ENCODE data around the gene EVA1B.

EVA1B gene

GRCh38 chr1:36320291-36320761 lies 3.1 kb downstream of the EVA1B start:
- no peak for DNase-seq (ENCODE audit: low read depth in 2 of 2)

GRCh38 chr1:36309397-36309796 lies 14.0 kb downstream of the EVA1B start:
- DNase-seq (ENCODE audit: low read depth in 2 of 2): no peak

- DNase-seq (ENCODE audit: low read depth in 2 of 2): no peak
Measured at GRCh38 chr1:36307601-36308330, 15.7 kb downstream of the EVA1B start.

GRCh38 chr1:36306902-36307456 lies 16.5 kb downstream of the EVA1B start:
- DNase-seq (ENCODE audit: low read depth in 2 of 2): peak; percentile 88 to 93

GRCh38 chr1:36306210-36306901 lies 17.1 kb downstream of the EVA1B start, which contains the start of gene SH3D21:
Gene SH3D21, plus strand, starts transcription at chr1:36306368. Its CDS starts 53 bp downstream, at chr1:36306421.
- DNase-seq (ENCODE audit: low read depth in 2 of 2): no peak

- DNase-seq (ENCODE audit: low read depth in 2 of 2): no peak
Measured at GRCh38 chr1:36305915-36306209, 17.6 kb downstream of the EVA1B start.

GRCh38 chr1:36304970-36305914 lies 18.2 kb downstream of the EVA1B start:
- DNase-seq (ENCODE audit: low read depth in 2 of 2): peak in 1 of 2 donors; percentile 55

GRCh38 chr1:36304521-36304920 lies 18.9 kb downstream of the EVA1B start:
- DNase-seq (ENCODE audit: low read depth in 2 of 2): no peak

GRCh38 chr1:36303650-36304360 lies 19.6 kb downstream of the EVA1B start:
- no peak for DNase-seq (ENCODE audit: low read depth in 2 of 2)

GRCh38 chr1:36303244-36303643 lies 20.2 kb downstream of the EVA1B start:
- no peak for DNase-seq (ENCODE audit: low read depth in 2 of 2)

GRCh38 chr1:36301220-36301619 lies 22.2 kb downstream of the EVA1B start:
- DNase-seq (ENCODE audit: low read depth in 2 of 2): no peak

GRCh38 chr1:36300526-36300925 lies 22.9 kb downstream of the EVA1B start:
- DNase-seq (ENCODE audit: low read depth in 2 of 2): no peak

- DNase-seq (ENCODE audit: low read depth in 2 of 2): no peak
Measured at GRCh38 chr1:36298640-36299039, 24.8 kb downstream of the EVA1B start.

GRCh38 chr1:36297062-36297461 lies 26.4 kb downstream of the EVA1B start:
- DNase-seq (ENCODE audit: low read depth in 2 of 2): no peak

- DNase-seq (ENCODE audit: low read depth in 2 of 2): no peak
Measured at GRCh38 chr1:36295390-36295789, 28.1 kb downstream of the EVA1B start.

GRCh38 chr1:36287595-36287994 lies 35.9 kb downstream of the EVA1B start:
- no peak for DNase-seq (ENCODE audit: low read depth in 2 of 2)

GRCh38 chr1:36286802-36287201 lies 36.6 kb downstream of the EVA1B start:
- DNase-seq (ENCODE audit: low read depth in 2 of 2): no peak

- DNase-seq (ENCODE audit: low read depth in 2 of 2): no peak
Measured at GRCh38 chr1:36285443-36286101, 37.9 kb downstream of the EVA1B start.

GRCh38 chr1:36284517-36284916 lies 38.9 kb downstream of the EVA1B start:
- no peak for DNase-seq (ENCODE audit: low read depth in 2 of 2)

- no peak for DNase-seq (ENCODE audit: low read depth in 2 of 2)
Measured at GRCh38 chr1:36284061-36284460, 39.4 kb downstream of the EVA1B start.

Data from stimulated activated CD8-positive, alpha-beta memory T cell treated with anti-CD3 and anti-CD28 coated beads, Interleukin-15, amount 100 ng/mL, for 48 hours (primary cell).